Muscle layer of duodenum (tissue), 2 donors: ENCODE measurements around the gene RPL18.
A peak's percentile ranks its signal among the peaks of the same experiment; 100 is the strongest.

ENCODE experiments used
- H3K27ac ChIP-seq: one replicate; pipeline ENCODE4 v1.7.0; 2013; ENCODE audit warnings: mild to moderate bottlenecking, low read length
- H3K27me3 ChIP-seq: one replicate; pipeline ENCODE4 v1.7.0; 2013; ENCODE audit warnings: low read depth, mild to moderate bottlenecking, control low read depth, low read length
- H3K36me3 ChIP-seq, 2 donors: one replicate each; pipeline ENCODE4 v1.7.0; 2013; ENCODE audit warnings: low read length in 2 of 2, control low read depth in 1 of 2, mild to moderate bottlenecking in 1 of 2; ENCODE audit not compliant: insufficient read depth in 2 of 2, control insufficient read depth in 1 of 2
- H3K4me1 ChIP-seq, 2 donors: one replicate each; pipeline ENCODE4 v1.7.0; 2013; ENCODE audit warnings: low read length in 2 of 2, mild to moderate bottlenecking in 2 of 2, control low read depth in 1 of 2, moderate library complexity in 1 of 2; ENCODE audit not compliant: insufficient read depth in 2 of 2, control insufficient read depth in 1 of 2
- H3K4me3 ChIP-seq, 2 donors: one replicate each; pipeline ENCODE4 v1.7.0; 2013; ENCODE audit warnings: low read length in 2 of 2, low read depth in 1 of 2, mild to moderate bottlenecking in 1 of 2
- H3K9me3 ChIP-seq, 2 donors: one replicate each; pipeline ENCODE4 v1.7.0; 2013; ENCODE audit warnings: low read length in 2 of 2, control low read depth in 1 of 2, mild to moderate bottlenecking in 1 of 2; ENCODE audit not compliant: control insufficient read depth in 1 of 2
- donor health status: healthy.

Gene RPL18

DNA sequence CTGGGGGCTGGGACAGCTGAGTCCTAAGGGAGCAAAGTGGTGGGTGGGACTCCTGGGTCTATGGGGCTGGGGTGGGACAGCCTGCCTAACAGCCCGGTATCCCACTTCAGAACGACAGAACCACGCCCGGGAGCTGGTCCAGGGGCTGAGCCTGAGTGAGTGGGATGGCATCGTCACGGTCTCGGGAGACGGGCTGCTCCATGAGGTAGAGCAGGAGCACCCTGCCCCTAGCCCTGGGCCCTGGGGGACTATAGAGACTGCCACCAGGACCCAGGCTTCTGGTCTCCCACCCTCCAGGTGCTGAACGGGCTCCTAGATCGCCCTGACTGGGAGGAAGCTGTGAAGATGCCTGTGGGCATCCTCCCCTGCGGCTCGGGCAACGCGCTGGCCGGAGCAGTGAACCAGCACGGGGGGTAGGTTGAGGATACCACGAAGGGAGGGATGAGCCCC is 8.9 kb upstream of the RPL18 start:
- Histone ChIP-seq H3K9me3 (no peaks in the 10 kb centered on the region), H3K27me3 (no peaks in the 10 kb centered on the region), H3K27ac (peak overlapping the region; percentile 39), H3K4me3 (no peak overlapping the region), H3K36me3 (peaks cover 4 to 17% of the 10 kb centered on the region in 2 donors), H3K4me1 (peaks cover 14 to 56% of the 10 kb centered on the region in 2 donors)

DNA sequence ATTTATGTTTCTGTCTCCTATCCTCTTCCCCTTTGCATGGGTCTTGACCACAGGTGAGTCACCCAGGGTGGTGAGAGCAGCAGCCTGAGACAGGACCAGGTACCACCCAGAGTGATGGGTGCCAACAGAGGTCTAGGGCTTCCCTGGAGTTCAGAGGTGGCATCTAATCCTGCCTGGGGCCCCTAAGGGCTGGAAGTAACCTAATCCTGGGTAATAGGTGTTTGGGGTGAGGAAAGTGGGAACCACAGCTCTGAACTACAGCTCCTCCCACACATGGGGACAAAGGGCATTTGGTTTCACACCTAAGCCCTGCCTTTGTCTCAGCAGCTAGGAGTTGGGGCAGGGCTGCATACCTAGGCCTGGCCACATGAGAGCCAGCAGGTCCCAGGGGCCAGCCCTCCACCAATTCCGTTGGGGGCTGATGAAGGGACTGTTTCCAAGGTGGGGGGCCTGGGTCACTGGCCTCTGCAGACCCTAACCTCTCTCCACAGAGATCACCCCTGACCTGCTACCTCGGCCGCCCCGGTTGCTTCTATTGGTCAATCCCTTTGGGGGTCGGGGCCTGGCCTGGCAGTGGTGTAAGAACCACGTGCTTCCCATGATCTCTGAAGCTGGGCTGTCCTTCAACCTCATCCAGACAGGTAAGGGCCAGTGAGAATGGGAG is 8.4 kb upstream of the RPL18 start:
- H3K4me1 ChIP-seq = peaks cover 8 to 51% of the 10 kb centered on the region in 2 donors
- H3K27ac ChIP-seq = peak overlapping the region; percentile 49
- peaks cover 0 to 17% of the 10 kb centered on the region in 2 donors for H3K36me3 ChIP-seq

DNA sequence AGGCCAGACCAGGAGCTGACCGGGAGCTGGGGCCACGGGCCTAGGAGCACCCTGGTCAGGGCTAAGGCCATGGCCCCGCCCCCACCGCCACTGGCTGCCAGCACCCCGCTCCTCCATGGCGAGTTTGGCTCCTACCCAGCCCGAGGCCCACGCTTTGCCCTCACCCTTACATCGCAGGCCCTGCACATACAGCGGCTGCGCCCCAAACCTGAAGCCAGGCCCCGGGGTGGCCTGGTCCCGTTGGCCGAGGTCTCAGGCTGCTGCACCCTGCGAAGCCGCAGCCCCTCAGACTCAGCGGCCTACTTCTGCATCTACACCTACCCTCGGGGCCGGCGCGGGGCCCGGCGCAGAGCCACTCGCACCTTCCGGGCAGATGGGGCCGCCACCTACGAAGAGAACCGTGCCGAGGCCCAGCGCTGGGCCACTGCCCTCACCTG is 6.9 kb upstream of the RPL18 start:
- Histone ChIP-seq H3K9me3 (no peaks in the 10 kb centered on the region), H3K27me3 (no peaks in the 10 kb centered on the region), H3K27ac (no peak overlapping the region), H3K4me3 (no peak overlapping the region), H3K4me1 (peaks cover 8 to 42% of the 10 kb centered on the region in 2 donors), H3K36me3 (peaks cover 0 to 12% of the 10 kb centered on the region in 2 donors)

More for the DNA sequence above, 8.4 kb upstream of the RPL18 start:
- Histone ChIP-seq H3K27me3 (no peaks in the 10 kb centered on the region), H3K4me3 (no peak overlapping the region), H3K9me3 (no peaks in the 10 kb centered on the region)

DNA sequence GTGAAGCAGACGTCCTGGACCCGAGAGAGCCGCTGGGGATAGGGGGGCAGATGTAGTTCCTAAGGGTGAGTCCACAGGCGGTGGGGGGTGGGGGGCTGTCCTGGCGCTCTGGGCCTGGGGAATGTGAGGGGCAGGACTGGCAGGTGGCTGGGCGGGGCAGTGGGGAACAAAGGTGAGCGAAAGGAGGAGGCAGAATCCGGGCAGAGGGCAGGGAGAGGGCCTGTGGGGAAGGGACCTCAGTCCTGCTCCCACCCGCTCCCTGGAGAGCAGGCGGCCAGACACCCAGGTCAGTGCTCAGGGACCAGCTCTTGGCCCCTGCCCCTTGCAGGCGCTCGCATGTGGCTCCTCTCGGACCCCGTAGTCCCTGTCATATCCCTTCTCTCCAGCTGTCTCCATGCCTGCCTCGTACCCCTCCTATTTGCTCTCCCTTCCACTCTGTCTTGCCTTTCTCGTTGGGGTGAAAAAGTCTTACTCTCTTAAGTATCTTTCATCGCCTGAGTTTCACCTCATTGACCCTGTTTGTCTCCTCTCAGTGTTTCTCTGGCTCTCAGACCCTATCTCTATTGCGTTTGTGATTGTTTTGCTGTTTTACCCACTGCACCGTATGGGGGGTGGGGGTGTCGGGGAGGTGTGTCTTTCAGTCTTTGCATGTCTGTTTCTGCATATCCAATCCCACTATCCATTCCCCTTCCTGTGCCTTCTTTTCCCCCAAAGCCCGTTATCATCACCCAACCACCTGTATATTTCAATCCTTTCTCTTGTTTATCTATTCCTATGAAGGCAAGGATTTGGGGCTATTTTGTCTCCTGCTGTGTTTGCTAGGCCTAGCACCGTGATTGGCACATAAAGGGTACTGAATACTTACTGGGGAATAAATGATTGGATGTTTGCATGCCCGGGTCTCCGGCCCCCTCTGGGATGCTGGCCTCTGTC is 6.1 kb upstream of the RPL18 start:
- H3K27ac ChIP-seq = peak overlapping the region; percentile 67
- H3K4me3 ChIP-seq = peak overlapping the region; percentile 48 to 50
- peaks cover 0 to 8% of the 10 kb centered on the region in 2 donors for H3K36me3 ChIP-seq
- no peaks in the 10 kb centered on the region for H3K27me3 ChIP-seq
- H3K9me3 ChIP-seq = no peaks in the 10 kb centered on the region
- peaks cover 8 to 37% of the 10 kb centered on the region in 2 donors for H3K4me1 ChIP-seq

DNA sequence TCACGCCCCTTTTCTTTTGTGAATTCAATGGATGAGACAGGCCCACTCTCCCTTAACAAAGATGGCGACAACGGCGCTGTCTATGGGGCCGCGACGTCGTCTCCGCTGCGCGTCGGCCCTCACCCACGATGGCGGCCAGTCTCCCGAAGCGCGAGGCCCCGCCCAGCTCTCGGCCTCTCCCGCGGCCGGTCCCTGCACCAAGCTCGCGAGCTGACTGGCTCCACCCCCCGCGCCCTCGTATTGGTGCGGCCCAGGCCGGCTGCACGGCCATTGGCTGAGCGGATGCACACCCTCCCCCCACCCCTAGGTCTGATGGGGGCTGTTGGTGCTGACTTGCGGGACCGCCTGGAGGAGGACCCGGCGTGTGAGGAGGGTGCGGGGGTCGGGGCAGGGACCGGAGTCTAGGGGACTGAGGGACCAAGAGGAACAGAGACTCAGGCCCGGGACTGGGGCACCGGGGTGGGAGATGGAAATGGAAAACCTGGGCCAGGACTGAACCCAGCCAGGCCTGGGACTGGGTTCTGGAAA is 5.2 kb upstream of the RPL18 start:
- peak overlapping the region; percentile 50 for H3K4me3 ChIP-seq
- peaks cover 8 to 34% of the 10 kb centered on the region in 2 donors for H3K4me1 ChIP-seq
- no peaks in the 10 kb centered on the region for H3K27me3 ChIP-seq
- peaks cover 0 to 8% of the 10 kb centered on the region in 2 donors for H3K36me3 ChIP-seq
- H3K9me3 ChIP-seq = no peaks in the 10 kb centered on the region
- peak overlapping the region; percentile 67 for H3K27ac ChIP-seq

DNA sequence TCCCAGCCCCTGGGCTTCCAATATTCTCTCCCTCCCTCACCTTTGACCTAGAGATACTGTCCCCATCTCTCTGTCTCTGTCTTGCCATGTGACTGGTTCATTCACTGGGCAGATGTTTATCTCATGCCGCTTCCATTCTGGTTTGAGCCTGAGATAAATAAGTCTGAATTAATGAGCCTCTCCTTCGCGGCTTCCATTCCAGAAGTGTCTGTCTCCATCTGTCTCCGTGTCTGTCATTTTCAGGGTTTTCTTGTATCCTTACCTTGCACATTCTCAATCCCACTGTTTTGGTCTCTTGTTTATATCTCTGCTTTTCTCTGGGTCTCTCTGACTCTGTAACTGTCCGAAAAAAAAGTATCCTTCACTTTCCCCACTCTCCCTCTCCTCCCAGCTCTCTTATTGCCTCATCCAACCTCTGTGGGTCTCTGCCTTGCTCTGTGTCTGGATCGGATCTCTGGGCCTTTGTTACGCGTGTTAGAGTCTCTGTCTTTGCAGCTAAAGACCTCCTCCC is 4.6 kb upstream of the RPL18 start:
- H3K36me3 ChIP-seq = peaks cover 0 to 8% of the 10 kb centered on the region in 2 donors
- H3K9me3 ChIP-seq = no peaks in the 10 kb centered on the region
- peak overlapping the region; percentile 56 for H3K27ac ChIP-seq
- H3K4me3 ChIP-seq = peak overlapping the region; percentile 50
- H3K4me1 ChIP-seq = peaks cover 8 to 34% of the 10 kb centered on the region in 2 donors
- H3K27me3 ChIP-seq = no peaks in the 10 kb centered on the region

DNA sequence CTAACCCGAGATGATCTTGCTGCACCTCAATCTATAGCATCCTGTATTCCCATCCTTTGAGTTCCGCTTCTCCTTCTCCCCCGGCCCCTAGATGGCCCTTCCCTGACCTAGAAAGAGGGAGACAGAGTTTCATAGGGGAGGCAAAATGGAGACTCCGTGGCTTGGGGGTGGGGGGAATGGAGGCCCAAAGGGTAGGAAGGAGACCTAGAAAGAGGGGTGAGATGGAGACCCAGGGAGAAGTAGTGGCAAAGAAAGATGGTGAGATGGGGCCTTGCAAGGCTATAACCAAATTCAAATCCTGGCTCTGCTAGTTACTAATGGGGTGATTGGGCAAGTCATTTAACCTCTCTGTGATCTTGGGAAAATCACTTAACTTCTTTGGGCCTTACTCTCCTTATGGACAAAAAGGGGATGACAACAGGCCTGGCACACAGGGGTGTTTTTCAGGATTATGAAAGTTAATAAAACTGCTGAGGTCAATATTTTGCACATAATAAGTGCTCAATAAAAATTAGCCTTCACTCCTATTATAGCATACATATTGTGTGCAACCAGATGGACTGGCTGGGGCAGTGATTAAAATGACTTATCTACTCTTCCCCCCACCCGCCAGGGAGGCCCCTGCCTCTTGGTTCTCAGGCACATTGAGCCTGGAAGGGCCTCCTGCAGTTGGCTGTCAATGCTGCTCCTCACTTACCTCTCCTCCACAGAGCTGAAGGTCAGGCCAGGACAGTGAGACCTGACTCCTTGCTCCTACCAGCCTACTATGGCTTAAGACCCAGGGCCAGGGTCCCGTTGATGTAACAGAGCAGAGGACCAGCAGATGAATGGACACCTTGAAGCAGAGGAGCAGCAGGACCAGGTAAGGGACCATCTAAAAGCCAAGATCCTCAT is 961 bp upstream of the RPL18 start:
- H3K4me3 ChIP-seq = peak overlapping the region; percentile 81 to 93
- peaks cover 16 to 28% of the 10 kb centered on the region in 2 donors for H3K36me3 ChIP-seq
- peaks cover 19 to 52% of the 10 kb centered on the region in 2 donors for H3K4me1 ChIP-seq
- H3K27me3 ChIP-seq = no peaks in the 10 kb centered on the region
- no peaks in the 10 kb centered on the region for H3K9me3 ChIP-seq
- H3K27ac ChIP-seq = peak overlapping the region; percentile 97

DNA sequence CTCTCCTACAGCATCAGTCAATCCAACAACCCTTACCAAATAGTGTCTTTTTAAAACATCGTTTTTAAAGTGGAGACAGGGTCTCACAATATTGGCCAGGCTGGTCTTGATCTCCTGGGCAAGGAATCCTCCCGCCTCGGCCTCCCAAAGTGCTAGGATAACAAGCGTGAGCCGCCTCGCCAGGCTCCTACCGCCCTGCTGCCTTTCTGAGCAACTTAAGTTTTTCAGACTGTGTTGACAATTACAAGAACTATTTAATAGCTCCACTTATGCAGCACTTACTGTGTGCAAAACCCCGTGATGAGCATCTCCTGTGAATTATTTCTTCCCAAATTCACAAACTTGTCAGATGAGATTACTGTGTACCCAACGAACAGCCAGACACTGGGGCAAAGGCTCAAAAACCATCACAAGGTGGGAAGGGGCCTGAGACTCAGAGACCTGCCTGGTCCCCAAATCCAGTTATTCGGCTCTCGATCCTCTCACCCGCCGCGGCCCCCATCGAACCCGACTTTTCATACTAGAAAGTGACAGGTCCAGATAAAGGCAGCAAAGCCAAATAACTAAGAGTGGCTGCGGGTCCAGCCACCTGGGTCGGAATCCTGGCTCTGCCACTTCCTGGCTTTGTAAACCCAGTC is 581 bp downstream of the RPL18 start:
- Histone ChIP-seq H3K4me1 (peaks cover 14 to 40% of the 10 kb centered on the region in 2 donors), H3K27ac (peak overlapping the region; percentile 87), H3K27me3 (no peaks in the 10 kb centered on the region), H3K36me3 (peaks cover 16 to 31% of the 10 kb centered on the region in 2 donors), H3K4me3 (peak overlapping the region; percentile 93 to 97), H3K9me3 (no peaks in the 10 kb centered on the region)

DNA sequence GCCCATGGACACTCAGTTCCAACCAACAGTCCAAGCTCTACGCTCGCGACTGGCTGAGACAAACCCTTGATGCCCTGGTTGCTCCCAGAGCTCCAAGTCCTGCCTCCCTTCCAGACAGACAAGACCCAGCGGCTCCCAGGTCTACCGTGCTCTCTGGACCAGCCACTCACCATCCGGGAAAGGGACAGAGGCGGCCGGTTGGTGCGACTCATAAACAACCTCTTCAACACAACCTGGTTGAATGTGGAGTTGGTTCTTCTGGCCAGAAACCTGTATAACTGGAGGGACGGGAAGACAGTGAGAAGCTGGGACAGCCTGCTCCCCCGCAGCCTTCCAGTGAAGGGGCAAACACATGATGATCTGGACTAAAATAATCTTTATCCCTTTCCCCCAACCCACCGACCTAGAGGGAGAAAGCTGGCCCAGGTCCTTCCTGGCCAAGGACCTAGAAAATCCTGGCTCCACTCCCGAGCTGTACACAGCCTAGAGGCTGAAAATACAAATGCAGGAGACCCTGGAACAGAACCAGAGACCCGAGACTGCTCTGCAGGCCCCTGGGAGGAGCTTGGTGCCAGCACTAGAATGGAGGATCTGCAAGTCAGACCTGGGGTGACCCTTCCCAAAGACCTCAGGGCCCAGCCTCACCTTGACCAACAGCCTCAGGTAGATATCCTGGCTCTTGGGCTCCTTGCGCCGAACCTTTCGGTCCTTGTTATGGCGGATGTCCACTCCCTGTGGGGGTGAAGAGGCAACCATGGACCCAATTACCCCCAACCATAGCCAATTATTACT is 1.6 kb downstream of the RPL18 start:
- peaks cover 16 to 31% of the 10 kb centered on the region in 2 donors for H3K36me3 ChIP-seq
- peak overlapping the region; percentile 93 to 97 for H3K4me3 ChIP-seq
- H3K9me3 ChIP-seq = no peaks in the 10 kb centered on the region
- no peaks in the 10 kb centered on the region for H3K27me3 ChIP-seq
- peak overlapping the region; percentile 87 for H3K27ac ChIP-seq
- peaks cover 11 to 36% of the 10 kb centered on the region in 2 donors for H3K4me1 ChIP-seq
